MM.1S (cell line): ENCODE results near the gene WDFY4.

Source experiments
- EZH2 ChIP-seq: fragments of 300-600 bp; sonication (generic); optimal IDR thresholded peaks from 2 replicates; pipeline ENCODE3; 2017; ENCODE audit warnings: low read depth, mild to moderate bottlenecking, antibody characterized with exemption, low read length, mixed read lengths
- EZH2phosphoT487 ChIP-seq: fragments of 300-600 bp; sonication (generic); IDR thresholded peaks from 2 replicates; pipeline ENCODE4 v1.6.1; 2018; ENCODE audit warnings: antibody characterized with exemption, low read length
- TF ChIP-seq, protein P1 (sequence below): fragments of 300-600 bp; sonication (generic); IDR thresholded peaks from 2 replicates; pipeline ENCODE4 v1.5.1; 2016; ENCODE audit warnings: antibody characterized with exemption, low read length, mixed read lengths

DNA sequence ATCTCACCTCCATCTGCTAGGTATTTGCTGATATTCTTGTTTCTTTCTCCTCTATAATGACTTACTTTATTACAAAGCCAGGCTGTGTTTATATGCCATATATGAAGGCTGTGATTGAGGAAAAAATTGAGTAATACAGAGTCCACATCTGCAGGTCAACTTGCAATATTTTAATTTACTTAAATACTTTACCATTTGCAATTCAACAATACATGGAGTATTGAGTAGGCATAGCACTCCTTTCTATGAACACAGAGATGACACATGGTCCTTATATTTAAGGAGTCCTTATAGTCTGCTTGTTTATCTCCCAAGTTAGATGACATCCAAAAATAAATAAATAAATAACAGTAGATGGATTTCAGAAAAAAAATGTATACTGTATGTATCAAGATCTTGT, 158.5 kb downstream of the WDFY4 start:
- TF ChIP-seq, protein P1, sequence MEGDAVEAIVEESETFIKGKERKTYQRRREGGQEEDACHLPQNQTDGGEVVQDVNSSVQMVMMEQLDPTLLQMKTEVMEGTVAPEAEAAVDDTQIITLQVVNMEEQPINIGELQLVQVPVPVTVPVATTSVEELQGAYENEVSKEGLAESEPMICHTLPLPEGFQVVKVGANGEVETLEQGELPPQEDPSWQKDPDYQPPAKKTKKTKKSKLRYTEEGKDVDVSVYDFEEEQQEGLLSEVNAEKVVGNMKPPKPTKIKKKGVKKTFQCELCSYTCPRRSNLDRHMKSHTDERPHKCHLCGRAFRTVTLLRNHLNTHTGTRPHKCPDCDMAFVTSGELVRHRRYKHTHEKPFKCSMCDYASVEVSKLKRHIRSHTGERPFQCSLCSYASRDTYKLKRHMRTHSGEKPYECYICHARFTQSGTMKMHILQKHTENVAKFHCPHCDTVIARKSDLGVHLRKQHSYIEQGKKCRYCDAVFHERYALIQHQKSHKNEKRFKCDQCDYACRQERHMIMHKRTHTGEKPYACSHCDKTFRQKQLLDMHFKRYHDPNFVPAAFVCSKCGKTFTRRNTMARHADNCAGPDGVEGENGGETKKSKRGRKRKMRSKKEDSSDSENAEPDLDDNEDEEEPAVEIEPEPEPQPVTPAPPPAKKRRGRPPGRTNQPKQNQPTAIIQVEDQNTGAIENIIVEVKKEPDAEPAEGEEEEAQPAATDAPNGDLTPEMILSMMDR: no peak
- TF ChIP-seq EZH2 (no peak), EZH2phosphoT487 (no peak)
